GM04503 (cell line): ENCODE measurements around the gene SP100.
"Not testable (repeated sequence)": the region's sequence is repeated elsewhere in the genome, so short reads cannot be mapped to it uniquely, and the experiment has no call there.

Experiments used
- DNase-seq: peaks from one replicate; pipeline ENCODE4 v3.0.0-alpha.2; 2012; ENCODE audit warnings: low read depth

SP100 gene

GRCh38 chr2:230419181-230419580 lies 3.2 kb downstream of the SP100 start:
- no peak for DNase-seq

DNA sequence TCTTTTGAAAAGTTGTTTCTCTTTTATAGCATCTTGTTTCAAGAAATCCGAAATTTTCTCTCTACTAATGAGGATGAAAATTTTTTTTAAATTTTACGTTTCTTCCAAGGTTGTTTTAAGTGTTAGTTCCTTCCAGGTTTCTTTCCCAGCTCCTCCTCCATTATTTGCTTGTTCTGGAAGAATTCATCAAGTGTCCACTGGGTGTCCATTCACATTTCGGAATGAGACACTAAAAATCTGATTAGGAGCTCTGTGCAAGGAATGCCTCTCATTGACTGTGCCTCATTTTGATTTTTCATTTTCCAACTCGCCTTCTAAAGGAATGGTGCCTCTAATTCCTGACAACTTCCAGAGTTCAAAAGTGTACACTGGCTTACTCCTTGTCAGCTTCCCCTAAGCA lies 6.1 kb downstream of the SP100 start:
- no peak for DNase-seq

DNA sequence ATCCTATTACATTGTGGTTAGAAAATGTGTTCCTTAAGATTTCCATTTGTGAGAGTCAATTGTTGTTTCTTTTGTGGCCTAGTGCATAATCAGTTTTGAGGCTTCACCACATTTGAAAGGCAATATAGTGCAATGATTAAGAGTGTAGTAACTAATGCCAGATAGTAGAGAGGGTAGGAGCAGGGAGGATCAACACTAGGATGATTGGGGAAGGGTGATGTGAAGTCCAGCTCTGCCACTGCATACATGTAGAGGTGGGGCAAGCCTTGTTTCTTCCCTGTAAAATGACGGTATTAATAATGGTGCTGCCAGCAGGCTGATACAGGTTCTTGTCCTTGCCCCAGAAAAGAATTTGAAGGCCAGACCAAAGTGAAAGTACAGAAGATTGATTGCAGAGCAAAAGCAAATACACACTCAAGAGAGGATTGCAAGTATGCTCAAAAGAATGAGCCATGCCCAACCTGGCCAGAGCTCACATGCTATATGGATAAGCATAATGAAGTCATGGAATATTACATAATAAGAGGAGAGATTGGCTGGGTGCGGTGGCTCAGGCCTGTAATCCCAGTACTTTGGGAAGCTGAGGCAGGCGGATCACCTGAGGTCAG lies 8.0 kb downstream of the SP100 start:
- no peak for DNase-seq

DNA sequence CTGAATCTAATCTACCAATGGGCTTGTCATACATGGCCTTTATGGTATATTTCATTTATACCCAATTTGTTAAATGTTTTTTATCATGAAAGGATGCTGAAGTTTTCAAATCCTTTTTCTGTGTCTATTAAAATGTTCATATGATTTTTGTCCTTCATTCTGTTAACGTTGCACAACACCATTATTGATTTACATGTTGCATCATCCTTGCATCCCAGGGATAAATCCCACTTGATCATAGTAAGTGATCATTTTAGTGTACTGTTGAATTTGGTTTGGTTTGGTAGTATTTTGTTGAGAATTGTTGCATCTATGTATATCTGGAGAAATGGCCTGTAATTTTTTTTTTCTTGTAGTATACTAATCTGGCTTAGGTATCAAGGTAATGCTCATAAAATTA lies 9.4 kb downstream of the SP100 start:
- no peak for DNase-seq

DNA sequence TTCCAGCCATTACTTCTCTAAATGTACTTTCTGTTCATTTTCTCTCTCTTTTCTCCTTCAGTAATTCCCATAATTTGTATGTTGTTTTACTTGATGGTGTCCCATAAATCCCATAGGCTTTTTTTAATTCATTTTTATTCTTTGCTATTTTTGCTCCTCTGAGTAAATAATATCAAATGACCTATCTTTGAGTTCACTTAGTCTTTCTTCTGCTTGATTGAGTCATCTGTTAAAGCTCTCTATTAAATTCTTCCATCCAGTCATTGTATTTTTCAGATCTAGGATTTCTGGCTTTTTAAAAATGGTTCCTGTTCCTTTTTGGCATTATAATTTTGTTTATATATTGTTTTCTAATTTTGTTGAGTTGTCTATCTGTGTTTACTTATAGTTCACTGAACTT lies 13.5 kb downstream of the SP100 start:
- DNase-seq, result no peak

DNA sequence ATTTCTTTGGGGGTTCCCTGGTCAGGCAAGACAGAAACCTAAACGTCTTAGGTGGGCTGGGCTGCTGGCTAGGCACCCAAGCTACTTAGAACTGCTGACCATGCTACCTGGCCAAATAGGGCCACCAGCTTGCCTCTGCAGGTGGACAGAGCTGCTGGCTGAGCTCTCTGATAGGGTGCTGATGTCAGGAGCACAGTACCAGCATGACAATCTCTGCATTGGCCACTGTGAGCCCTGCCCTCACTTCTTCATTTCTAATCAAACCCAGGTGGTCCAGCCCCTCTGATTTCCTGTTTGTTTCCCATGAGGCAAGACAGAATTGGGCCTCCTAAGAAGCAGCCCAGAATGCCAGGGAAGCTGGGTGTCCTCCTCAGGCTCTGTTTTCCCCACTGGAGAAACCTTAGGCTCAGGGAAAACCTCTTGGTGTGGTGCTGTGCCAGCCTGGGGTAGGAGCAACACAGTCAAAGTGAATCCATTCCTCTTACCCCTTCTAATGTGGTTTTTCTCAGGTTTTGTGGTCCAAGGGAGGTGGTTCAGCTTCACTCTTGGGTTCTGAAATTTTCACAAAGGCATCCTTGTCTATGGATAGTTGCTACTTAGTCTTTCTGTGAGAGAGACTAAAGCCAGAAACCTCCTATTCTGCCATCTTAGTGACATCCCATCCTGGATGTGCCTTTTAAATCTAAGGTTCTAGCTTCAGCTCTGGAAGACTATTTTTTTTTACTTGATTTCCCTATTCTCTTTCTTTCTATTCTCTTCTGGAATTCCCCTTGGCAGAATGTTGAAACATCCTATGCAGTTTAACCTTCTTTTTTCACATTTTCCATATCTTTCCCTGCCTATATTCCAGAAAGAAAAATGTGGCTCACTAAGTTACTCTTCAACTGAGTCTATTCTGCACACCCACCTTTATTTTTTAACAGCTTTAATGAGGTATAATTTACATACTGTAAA lies 15.2 kb downstream of the SP100 start:
- no peak for DNase-seq

- no peak for DNase-seq
Observed at GRCh38 chr2:230434677-230435324, 18.8 kb downstream of the SP100 start.

GRCh38 chr2:230435431-230435830 lies 19.4 kb downstream of the SP100 start:
- no peak for DNase-seq

GRCh38 chr2:230439121-230439520 lies 23.1 kb downstream of the SP100 start:
- DNase-seq, result not testable (repeated sequence)

- no peak for DNase-seq
Observed at GRCh38 chr2:230439590-230439989, 23.6 kb downstream of the SP100 start.

DNA sequence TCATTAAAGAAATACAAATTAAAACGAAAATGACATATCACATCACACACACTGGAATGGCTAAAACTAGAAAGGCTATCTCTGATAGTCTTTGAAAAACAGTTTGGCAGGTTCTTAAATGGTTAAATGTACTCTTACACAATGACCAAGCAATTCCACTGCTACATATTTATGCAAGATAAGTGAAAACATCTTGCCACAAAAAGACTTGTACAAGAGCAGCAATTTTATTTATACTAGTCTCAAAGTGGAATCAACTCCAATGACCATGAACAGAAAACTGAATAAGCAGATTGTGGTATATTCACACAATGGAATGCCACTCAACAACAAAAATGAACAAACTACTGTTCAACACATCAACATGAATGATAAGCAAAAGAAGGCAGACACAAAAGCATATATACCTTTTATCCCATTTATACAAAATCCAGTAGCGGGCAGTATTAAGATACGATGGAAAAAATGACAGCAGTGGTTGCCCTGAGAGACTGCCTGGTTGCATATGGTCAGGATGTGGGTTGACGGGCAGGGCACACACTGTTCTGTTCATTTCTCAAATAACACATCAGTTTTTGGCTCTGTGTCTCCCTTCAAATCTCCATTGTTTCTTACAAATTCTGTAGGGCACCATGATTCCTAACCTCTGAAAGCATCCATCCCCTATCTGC lies 25.4 kb downstream of the SP100 start:
- peak; percentile 54 for DNase-seq

- peak; percentile 38 for DNase-seq
Observed at GRCh38 chr2:230443541-230443940, 27.5 kb downstream of the SP100 start.

DNA sequence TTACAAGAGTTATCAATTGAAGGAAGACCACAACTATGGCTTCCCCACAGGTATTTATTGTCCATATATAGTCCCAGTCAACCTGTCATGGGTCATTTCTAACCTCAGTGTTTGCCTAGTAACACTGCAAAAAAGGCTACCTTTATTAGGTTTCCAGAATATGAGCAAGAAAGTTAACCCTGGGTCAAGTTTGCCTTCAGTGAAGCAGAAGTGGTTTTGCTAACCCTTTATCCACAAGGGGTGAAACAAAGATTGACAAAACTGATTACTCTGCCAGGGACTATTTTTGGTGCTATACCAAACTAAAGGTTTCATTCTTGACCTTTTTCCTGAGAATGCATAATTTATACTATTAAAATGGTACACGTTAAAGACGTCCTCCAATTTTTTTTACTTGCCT lies 28.8 kb downstream of the SP100 start:
- no peak for DNase-seq

GRCh38 chr2:230447036-230447435 lies 31.0 kb downstream of the SP100 start:
- no peak for DNase-seq

- DNase-seq, result no peak
Observed at GRCh38 chr2:230447455-230448451, 31.8 kb downstream of the SP100 start.

- no peak for DNase-seq
Observed at GRCh38 chr2:230449901-230450467, 34.0 kb downstream of the SP100 start.

GRCh38 chr2:230453006-230453405 lies 37.0 kb downstream of the SP100 start:
- no peak for DNase-seq

DNA sequence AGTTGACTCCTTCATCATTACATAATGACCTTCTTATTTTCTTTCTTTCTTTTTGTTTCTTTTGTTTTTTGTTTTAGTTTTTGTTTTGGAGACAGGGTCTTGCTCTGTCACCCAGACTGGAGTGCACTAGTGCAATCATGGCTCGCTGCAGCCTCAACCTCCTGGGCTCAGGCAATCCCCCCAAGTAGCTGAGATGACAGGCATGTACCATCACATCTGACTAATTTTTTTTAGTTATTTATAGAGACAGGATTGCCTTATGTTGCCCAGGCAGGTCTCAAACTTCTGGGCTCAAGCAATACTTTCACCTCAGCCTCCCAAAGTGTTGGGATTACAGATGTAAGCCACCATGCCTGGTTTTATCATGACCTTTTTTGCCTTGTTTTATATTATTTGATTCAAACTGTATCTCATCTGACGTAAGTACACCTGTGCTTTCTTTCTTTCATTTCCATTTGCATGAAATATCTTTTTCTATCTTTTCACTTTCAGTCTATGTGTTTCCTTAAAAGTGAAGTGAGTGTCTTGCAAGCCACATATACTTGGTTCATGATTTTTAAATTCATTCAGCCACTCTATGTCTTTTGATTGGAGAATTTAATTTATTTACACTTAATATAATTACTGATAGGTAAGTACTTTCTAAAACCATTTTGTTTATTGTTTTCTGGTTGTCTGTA lies 39.1 kb downstream of the SP100 start:
- no peak for DNase-seq

DNA sequence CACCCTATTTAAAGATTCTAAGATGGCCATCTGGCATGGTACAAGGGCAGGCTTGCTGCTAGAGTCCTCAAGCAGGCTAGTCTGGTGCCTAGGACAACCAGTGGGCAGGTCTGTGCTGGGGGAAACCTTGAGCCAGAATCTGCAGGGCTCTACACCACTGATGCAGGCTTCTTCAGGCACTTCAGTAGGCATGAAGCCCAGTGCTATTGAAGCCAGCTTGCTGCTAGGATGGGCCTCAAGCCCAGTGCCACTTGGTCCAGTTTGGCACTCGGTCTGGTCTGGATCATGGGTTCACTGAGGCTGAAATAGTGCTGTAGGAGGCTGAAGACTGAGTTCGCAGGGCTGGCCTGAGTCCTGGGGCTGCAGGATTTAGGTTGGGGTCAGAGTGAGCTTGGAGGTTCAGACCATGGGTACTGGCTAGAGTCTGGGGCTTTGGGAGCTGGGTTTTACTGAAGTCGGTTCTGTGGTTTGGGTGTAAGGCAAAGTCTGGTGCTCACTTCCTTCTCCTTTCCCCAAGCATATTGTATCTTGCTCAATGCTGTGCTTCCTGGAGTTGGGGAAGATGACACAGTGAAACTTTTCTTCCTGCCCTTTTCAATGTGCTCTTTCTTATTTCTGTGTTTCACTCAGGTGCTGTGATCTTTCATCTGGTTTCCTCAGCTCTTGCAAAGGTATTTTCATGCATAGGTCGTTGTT lies 41.2 kb downstream of the SP100 start:
- DNase-seq, result no peak

DNA sequence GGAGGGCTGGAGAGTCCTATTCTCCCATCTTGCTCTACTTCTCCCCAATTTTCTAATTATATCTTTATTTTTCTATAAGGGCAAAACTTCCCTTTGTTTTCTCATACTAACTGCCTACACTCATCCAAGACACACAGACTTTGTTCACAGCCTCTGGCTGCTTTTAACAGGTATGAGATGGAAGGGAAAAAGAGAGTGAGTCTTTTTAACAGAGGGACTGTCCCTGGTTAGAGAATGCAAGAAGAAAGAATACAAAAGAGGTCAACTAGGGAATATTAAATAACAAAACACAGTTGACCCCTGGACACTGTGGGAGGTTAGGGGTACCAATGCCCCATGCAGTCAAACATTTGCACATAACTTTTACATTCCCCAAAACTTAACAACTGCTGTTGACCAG lies 41.8 kb downstream of the SP100 start:
- no peak for DNase-seq
